Activated CD4-positive, alpha-beta T cell treated with anti-CD3 and anti-CD28 coated beads, Interleukin-2, amount 50 U/mL, for 4 hours (primary cell): Measurements from ENCODE around the gene OPN1MW3.
"Not testable (repeated sequence)": the region's sequence is repeated elsewhere in the genome, so short reads cannot be mapped to it uniquely, and the experiment has no call there.

Experiments
- DNase-seq, 2 experiments: peaks; one replicate each; pipeline ENCODE4 v3.0.0-alpha.2; 2020

The OPN1MW3 gene

DNA sequence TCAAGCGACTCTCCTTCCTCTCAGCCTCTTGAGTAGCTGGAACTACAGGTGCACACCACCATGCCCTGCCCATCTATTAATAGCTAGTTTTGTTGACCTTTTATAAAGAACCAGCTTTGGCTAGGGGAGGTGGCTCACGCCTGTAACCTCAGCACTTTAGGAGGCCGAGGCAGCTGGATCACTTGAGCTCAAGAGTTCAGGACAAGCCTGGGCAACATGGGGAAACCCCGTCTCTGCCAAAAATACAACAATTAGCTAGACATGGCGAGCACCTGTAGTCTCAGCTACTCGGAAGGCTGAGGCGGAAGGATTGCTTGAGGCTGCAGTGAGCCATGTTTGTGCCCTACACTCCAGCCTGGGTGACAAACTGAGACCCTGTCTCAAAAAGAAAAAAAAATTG lies 40.9 kb downstream of the OPN1MW3 start:
- no peak for DNase-seq

- DNase-seq, result no peak
Observed at GRCh38 chrX:154300816-154301215, 43.4 kb downstream of the OPN1MW3 start.

- not testable (repeated sequence) for DNase-seq
Observed at GRCh38 chrX:154302998-154303397, 45.6 kb downstream of the OPN1MW3 start.

- DNase-seq, result no peak
Observed at GRCh38 chrX:154303476-154303875, 46.1 kb downstream of the OPN1MW3 start.

- DNase-seq, result no peak
Observed at GRCh38 chrX:154304846-154305245, 47.5 kb downstream of the OPN1MW3 start.

- no peak for DNase-seq
Observed at GRCh38 chrX:154305541-154306205, 48.3 kb downstream of the OPN1MW3 start.

GRCh38 chrX:154307202-154307601 lies 49.8 kb downstream of the OPN1MW3 start:
- no peak for DNase-seq

GRCh38 chrX:154308108-154308946 lies 50.9 kb downstream of the OPN1MW3 start:
- DNase-seq, result peak; percentile 75 to 79

- no peak for DNase-seq
Observed at GRCh38 chrX:154309041-154309775, 51.8 kb downstream of the OPN1MW3 start.

DNA sequence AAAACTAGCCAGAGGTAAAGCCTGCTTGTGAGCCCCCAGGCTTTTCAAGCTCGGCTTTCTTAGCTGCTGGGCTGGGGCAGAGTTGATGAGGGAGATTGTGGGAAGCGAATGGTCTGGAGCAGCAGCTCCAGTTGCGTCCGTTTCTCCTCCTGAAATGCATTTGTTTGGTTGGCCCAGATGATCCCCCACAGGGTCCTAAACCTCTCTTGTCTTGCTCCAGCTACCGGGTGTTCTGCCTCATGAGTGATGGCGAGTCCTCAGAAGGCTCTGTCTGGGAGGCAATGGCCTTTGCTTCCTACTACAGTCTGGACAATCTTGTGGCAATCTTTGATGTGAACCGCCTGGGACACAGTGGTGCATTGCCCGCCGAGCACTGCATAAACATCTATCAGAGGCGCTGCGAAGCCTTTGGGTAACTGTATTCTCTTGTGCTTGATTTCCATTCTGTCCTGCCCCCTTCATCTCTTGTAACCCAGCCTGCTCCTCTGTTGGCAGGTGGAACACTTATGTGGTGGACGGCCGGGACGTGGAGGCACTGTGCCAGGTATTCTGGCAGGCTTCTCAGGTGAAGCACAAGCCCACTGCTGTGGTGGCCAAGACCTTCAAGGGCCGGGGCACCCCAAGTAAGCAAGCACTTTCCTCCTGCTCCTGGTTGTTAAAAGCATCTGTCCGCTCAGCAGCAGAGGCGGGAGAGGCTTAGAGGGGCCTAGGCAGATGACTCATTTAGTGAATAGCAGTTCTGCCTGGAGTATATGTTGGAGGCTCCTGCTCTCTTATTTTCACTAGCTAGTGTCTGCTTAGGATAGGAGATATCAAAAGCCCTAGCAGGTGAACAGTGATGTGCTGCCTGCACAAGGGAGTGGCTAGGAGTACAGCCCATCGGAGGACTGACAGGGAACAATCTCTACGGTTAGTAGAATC lies 53.5 kb downstream of the OPN1MW3 start:
- no peak for DNase-seq

GRCh38 chrX:154312116-154312515 lies 54.7 kb downstream of the OPN1MW3 start:
- no peak for DNase-seq

DNA sequence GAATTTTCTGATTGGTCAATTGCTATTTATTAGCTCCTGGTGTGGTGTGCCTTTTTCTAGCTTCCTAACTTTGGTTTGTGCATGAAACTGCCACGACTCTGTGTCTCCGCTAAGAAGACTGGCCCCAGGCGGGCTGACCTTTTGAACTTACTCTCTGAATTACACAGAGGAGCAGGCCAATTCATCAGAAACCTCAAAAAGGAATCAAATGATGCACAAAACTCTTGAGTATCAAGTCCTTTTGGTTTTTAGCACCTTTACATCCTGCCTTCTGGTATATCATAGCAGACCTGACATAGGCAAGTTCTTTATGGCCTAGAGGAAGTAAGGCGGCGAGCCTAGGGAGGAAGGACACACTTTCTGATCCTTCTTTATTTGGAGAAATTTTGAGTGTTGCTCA lies 55.8 kb downstream of the OPN1MW3 start:
- no peak for DNase-seq

DNA sequence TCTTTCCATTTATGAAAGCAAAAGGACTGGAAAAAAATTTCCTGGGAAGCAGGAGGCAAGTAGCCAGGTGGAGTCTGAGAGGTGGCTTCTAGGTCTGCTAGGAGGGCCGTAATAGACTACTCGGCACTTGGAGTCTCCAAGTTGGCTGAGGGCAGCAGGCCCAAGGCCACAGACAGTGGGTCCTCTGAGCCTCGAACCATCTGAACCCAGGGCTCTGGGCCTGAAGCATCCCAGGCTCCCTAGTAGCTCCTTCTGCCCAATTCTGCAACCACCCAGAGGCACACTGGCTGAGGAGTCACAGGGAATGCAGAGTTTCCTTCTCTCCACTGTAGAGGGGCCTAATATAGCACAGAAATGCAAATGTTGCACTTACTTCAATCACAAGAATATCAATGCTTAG lies 58.0 kb downstream of the OPN1MW3 start:
- no peak for DNase-seq

- DNase-seq, result no peak
Observed at GRCh38 chrX:154317391-154317995, 60.1 kb downstream of the OPN1MW3 start.

DNA sequence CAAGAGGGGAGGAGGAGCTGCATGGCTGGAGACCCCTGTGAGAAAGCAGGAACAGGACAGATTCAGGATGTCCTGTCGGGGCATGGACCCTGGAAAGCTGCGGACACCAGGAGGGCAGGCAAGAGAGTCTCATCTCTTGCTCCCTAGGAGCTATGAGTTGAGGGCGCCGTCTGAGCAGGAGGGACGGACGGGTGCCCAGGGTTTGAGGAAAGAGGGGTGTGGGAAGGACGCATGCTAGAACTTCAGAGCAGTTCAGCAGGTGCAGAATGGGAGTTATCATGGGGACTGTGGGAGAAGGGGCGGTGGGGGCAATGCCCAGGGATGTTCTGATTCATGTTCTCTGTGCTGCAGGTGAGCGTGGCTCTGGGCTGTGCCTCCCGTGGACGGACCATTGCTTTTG lies 63.0 kb downstream of the OPN1MW3 start:
- DNase-seq, result no peak
